ENCODE measurements around the gene GNAZ. TPM values are rescaled to one million over a fixed set of nuclear protein-coding genes. Genes with fewer than 3 reads are reported as not detected.

Gene GNAZ
- polyA plus RNA-seq, 3 donors: 1.5 to 7.8 (median 6.2) TPM

- no peak overlapping the region for H3K27ac ChIP-seq (ENCODE audit: low read depth, low read length)
- WGBS, 3 donors: 80 to 91% (median 83%) methylated on average over 11 of the region's 11 CpGs
Measured at GRCh38 chr22:23072077-23072910, 2.0 kb downstream of the GNAZ start.

GRCh38 chr22:23072911-23073491, 2.7 kb downstream of the GNAZ start:
- no peak overlapping the region for H3K27ac ChIP-seq (ENCODE audit: low read depth, low read length)
- WGBS, 3 donors: 93 to 97% (median 94%) methylated on average over 11 of the region's 11 CpGs

- 82 to 89% (median 88%) methylated on average over 13 of the region's 13 CpGs for WGBS, 3 donors
- no peak overlapping the region for H3K27ac ChIP-seq (ENCODE audit: low read depth, low read length)
Measured at GRCh38 chr22:23073526-23074229, 3.4 kb downstream of the GNAZ start.

DNA sequence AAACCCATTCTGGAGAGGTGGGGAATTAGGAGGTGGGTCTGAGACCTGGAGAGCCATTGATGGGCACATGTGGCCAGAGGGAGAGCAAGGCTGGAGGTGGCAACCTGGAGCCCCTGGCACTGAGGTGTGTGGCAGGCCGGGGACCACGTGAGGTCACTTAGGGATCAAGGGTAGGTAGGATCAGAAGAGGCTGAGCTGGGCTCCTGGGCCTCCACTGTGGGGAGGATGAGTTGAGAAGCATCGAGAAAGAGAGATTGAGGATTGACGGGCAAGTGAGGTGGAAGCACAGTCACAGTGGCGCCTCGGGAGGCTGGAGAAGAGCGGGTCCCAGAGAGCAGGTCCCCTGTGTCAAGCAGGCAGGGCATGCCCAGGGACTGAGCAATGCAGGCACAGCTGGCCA, 4.1 kb downstream of the GNAZ start:
- H3K27ac ChIP-seq (ENCODE audit: low read depth, low read length): no peak overlapping the region
- 97 to 99% (median 98%) methylated on average over 7 of the region's 7 CpGs for WGBS, 3 donors

GRCh38 chr22:23075050-23075449, 4.7 kb downstream of the GNAZ start:
- 92 to 99% (median 94%) methylated on average over 4 of the region's 4 CpGs for WGBS, 3 donors
- H3K27ac ChIP-seq (ENCODE audit: low read depth, low read length): no peak overlapping the region

DNA sequence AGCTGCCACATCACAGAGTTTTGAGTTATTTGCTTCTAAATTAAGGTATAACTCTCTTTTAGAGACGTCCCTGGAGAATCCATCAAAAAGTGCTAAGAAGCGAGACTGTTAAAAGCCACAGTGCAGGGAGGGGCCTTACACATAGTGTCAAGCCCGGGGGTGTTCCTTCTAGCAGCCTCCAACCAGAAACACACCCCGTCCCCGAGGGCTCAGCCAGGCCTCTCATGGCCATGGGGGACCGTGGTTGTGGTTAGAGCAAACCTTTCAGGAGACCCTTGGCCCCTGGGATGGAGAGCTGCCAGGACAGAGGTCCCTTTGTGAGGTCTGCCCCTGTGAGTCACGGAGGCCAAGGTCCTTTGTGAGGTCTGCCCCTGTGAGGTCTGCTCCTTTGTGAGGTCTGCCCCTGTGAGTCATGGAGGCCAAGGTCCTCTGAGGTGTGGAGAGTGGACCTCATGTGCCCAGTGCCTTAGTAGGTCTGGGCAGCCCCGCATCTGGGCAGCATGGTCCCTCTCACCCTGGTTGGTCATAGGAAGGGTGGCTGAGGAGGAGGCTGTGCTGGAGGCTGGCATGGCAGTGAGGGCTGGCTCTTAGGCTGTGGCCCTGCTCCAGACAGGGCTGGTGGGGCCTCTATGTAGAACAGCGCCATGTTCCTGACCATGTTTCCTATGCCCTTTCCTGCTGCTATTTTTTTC, 5.4 kb downstream of the GNAZ start:
- whole genome bisulfite sequencing, 3 donors: 67 to 84% (median 78%) methylated on average over 9 of the region's 9 CpGs

GRCh38 chr22:23076896-23077572, 6.7 kb downstream of the GNAZ start:
- no peak overlapping the region for H3K27ac ChIP-seq (ENCODE audit: low read depth, low read length)
- 92 to 94% (median 94%) methylated on average over 10 of the region's 10 CpGs for WGBS, 3 donors

More for the DNA sequence above, 5.4 kb downstream of the GNAZ start:
- no peak overlapping the region for H3K27ac ChIP-seq (ENCODE audit: low read depth, low read length)

GRCh38 chr22:23077627-23078461, 7.5 kb downstream of the GNAZ start:
- WGBS, 3 donors: 49 to 74% (median 70%) methylated on average over 11 of the region's 11 CpGs

DNA sequence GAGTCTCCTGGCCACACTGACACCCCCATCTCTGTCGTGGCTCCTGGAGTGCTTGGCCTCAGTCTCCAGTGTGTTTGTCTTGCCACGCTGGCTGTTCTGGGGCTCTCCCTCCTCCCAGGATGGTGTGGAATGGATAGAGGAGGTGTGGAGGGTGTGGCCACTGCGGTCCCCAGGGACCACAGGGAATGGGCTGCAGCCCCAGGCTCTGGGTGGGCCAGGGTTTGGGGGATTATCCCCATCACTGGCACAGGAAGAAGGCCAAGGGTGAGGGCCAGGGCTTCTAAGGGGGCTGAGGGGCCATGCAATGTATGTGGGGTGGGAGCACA, 8.1 kb downstream of the GNAZ start:
- WGBS, 3 donors: 75 to 90% (median 84%) methylated on average over 3 of the region's 3 CpGs
- H3K27ac ChIP-seq (ENCODE audit: low read depth, low read length): no peak overlapping the region

More at GRCh38 chr22:23077627-23078461, 7.5 kb downstream of the GNAZ start:
- no peak overlapping the region for H3K27ac ChIP-seq (ENCODE audit: low read depth, low read length)

DNA sequence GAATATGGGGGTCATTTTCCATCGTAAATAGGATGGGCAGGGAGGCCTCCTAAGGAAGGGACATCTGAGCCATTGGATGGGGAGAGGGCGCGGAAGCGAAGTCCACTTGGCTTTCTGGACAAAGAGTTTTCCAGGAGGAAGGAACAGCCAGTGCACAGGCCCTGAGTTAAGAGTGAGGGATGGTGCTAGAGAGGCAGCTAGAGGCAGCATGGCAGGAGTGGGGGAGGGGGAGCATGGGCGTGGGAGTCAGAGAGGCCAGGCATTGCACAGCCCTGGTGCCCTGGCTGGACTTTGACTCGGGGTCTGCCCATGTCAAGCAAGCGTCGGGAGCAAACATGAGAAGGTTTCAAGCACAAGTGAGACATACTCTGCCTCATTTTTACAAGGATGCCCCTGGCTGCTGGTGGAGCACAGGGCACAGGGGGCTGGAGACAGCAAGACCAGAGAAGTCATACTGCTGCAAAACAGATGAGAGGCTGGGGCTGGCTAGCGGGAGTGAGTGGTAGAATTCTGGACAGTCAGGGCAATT, 9.0 kb downstream of the GNAZ start:
- WGBS, 3 donors: 87 to 94% (median 88%) methylated on average over 9 of the region's 9 CpGs
- no peak overlapping the region for H3K27ac ChIP-seq (ENCODE audit: low read depth, low read length)

DNA sequence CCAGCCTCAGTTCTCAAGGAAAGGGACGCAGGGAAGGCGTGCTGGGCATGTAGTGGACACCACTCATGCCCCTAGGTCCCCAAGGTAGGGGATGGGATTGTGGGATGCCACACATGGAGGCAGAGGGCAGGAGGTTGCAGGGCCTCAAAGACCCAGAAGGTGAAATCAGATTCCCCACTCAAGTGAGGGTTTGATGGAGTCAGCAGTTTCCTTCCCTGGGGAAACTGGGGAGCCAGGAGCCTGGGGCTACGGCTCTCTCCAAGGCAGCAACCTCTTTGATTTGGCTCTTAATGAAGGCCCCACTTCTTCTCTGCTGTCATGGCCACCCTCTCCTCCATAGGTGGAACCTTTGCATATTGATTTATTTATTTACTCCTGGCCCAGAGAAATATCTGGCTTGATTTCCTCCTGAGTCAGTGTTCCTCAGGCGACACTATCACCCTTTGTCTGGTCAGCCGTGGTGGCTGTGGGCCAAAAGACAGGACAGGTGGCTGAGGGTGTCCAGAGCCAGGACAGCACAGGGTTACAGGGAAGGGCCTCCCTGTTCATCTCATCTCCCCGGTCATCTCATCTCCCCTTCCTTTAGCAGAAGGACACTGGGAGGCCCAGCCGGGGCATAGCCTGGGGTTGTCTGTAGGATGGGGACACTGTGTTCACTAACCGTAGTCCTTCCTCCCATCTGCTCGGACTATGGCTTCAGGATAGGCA, 9.6 kb downstream of the GNAZ start:
- WGBS, 3 donors: 76 to 85% (median 84%) methylated on average over 9 of the region's 9 CpGs

GRCh38 chr22:23080613-23081290, 10.4 kb downstream of the GNAZ start:
- WGBS, 3 donors: 81 to 84% (median 83%) methylated on average over 11 of the region's 11 CpGs
- no peak overlapping the region for H3K27ac ChIP-seq (ENCODE audit: low read depth, low read length)

More for the DNA sequence above, 9.6 kb downstream of the GNAZ start:
- no peak overlapping the region for H3K27ac ChIP-seq (ENCODE audit: low read depth, low read length)

GRCh38 chr22:23082534-23083314, 12.4 kb downstream of the GNAZ start:
- no peak overlapping the region for H3K27ac ChIP-seq (ENCODE audit: low read depth, low read length)
- 87 to 88% (median 87%) methylated on average over 5 of the region's 5 CpGs for WGBS, 3 donors

- WGBS, 3 donors: 79 to 87% (median 86%) methylated on average over 13 of the region's 13 CpGs
- H3K27ac ChIP-seq (ENCODE audit: low read depth, low read length): no peak overlapping the region
Measured at GRCh38 chr22:23083315-23084021, 13.1 kb downstream of the GNAZ start.
